Hematopoietic multipotent progenitor cell treated with erythropoietin and hydrocortisone succinate and interleukin-3 and kit ligand, for 4 days (in vitro differentiated cells): ENCODE results near the gene DRC3.
"Not testable (repeated sequence)": the region's sequence is repeated elsewhere in the genome, so short reads cannot be mapped to it uniquely, and the experiment has no call there.

Experiments used
- DNase-seq: peaks from one replicate; pipeline ENCODE4 v3.0.0-alpha.2; 2015

Gene DRC3

GRCh38 chr17:17995887-17996286, 23.2 kb downstream of the DRC3 start:
- DNase-seq: not testable (repeated sequence)

- no peak for DNase-seq
These were observed 26.3 kb downstream of the DRC3 start for GRCh38 chr17:17998934-17999333.

GRCh38 chr17:17999364-18000029, 26.8 kb downstream of the DRC3 start:
- peak; percentile 13 for DNase-seq

- DNase-seq: no peak
These were observed 27.4 kb downstream of the DRC3 start for GRCh38 chr17:18000030-18000408.

- no peak for DNase-seq
These were observed 29.5 kb downstream of the DRC3 start for GRCh38 chr17:18002171-18002570.

- DNase-seq: no peak
These were observed 31.7 kb downstream of the DRC3 start for GRCh38 chr17:18004345-18004744.

GRCh38 chr17:18004884-18005305, 32.2 kb downstream of the DRC3 start:
- no peak for DNase-seq

GRCh38 chr17:18005496-18005895, 32.8 kb downstream of the DRC3 start:
- no peak for DNase-seq

GRCh38 chr17:18006495-18007239, 34.0 kb downstream of the DRC3 start:
- no peak for DNase-seq

GRCh38 chr17:18008496-18009268, 36.0 kb downstream of the DRC3 start:
- no peak for DNase-seq

- peak; percentile 45 for DNase-seq
These were observed 37.2 kb downstream of the DRC3 start for GRCh38 chr17:18009609-18010420.

GRCh38 chr17:18011286-18011685, 38.6 kb downstream of the DRC3 start:
- DNase-seq: no peak

GRCh38 chr17:18014006-18014405, 41.3 kb downstream of the DRC3 start:
- no peak for DNase-seq

GRCh38 chr17:18015593-18015992, 42.9 kb downstream of the DRC3 start:
- DNase-seq: no peak

GRCh38 chr17:18016426-18016825, 43.8 kb downstream of the DRC3 start:
- no peak for DNase-seq

GRCh38 chr17:18017958-18018357, 45.3 kb downstream of the DRC3 start:
- peak; percentile 78 for DNase-seq

GRCh38 chr17:18018411-18018921, 45.8 kb downstream of the DRC3 start:
- no peak for DNase-seq

- DNase-seq: no peak
These were observed 47.1 kb downstream of the DRC3 start for GRCh38 chr17:18019838-18020154.

GRCh38 chr17:18020971-18021370, 48.3 kb downstream of the DRC3 start:
- no peak for DNase-seq

- no peak for DNase-seq
These were observed 48.7 kb downstream of the DRC3 start for GRCh38 chr17:18021372-18021771.

GRCh38 chr17:18025241-18025944, 52.7 kb downstream of the DRC3 start:
- DNase-seq: no peak
